ENCODE measurements around the gene PRR3. TPM values are rescaled to one million over a fixed set of nuclear protein-coding genes. Genes with fewer than 3 reads are reported as not detected.

PRR3 gene
- total and polyA plus RNA-seq, 4 donors: 2.1 to 3.2 (median 2.4) TPM

DNA sequence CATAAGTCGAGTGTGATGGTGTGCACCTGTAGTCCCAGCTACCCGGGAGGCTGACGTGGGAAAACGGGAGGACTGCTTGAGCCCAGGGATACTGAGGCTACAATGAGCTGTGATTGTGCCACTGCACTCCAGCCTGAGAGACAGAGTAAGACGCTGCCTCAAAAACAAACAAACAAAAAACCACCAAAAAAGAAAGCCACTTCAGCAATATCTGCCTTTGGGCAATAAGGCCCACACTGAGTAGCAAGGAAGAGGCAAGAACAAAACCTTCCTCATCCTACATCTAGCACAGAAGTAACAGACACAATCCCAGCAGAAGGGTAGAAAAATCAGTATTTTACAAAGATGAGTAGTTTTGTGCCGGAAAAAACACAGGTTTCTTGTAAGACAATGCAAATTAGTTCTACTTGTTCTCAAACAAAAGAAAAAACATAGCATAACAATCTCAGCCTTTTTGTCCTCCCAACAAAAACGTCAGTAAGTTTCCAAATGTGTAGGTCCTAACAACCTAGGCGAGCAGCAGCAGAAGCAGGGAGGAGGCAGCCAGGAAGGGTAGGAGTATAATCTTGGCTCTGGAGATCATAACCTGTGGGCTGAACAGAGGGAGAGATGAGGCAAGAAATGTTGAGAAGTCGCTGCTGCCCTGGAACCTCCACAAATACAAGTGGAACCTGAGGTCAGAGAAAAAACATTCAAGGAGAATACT is 54.2 kb downstream of the PRR3 start:
- WGBS: 75% methylated on average over 9 of the region's 9 CpGs
- peaks cover 2 to 23% (median 7%) of the 10 kb centered on the region in 4 donors for H3K4me1 ChIP-seq (ENCODE audit: control insufficient read depth in 4 of 4, insufficient read depth in 4 of 4, low read length in 3 of 4)
- no peak overlapping the region for H3K27ac ChIP-seq (ENCODE audit: low read depth in 1 of 2, low read length in 2 of 2)
- no peak overlapping the region for H3K9ac ChIP-seq (ENCODE audit: low read depth in 1 of 2, low read length in 2 of 2)
- H3K4me3 ChIP-seq (ENCODE audit: low read depth in 1 of 3, low read length in 3 of 3): no peak overlapping the region
- H3K27me3 ChIP-seq (ENCODE audit: control insufficient read depth in 4 of 4, insufficient read depth in 4 of 4, low read length in 3 of 4): no peaks in the 10 kb centered on the region
- H3K36me3 ChIP-seq (ENCODE audit: control insufficient read depth in 4 of 4, insufficient read depth in 3 of 4, low read depth in 1 of 4, low read length in 3 of 4): peaks cover 7 to 34% (median 30%) of the 10 kb centered on the region in 4 donors
- no peak for TF ChIP-seq RXRA (IDR thresholded peaks at IDR 0.05)
- TF ChIP-seq GABPA (IDR thresholded peaks at IDR 0.05 in 1 of 2, conservative IDR thresholded peaks at IDR 0.05 in 1 of 2): no peak
- no peak for TF ChIP-seq YY1 (IDR thresholded peaks at IDR 0.05)
- no peak for TF ChIP-seq HNF4A (conservative IDR thresholded peaks at IDR 0.05)
- TF ChIP-seq, protein P1, sequence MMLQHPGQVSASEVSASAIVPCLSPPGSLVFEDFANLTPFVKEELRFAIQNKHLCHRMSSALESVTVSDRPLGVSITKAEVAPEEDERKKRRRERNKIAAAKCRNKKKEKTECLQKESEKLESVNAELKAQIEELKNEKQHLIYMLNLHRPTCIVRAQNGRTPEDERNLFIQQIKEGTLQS (IDR thresholded peaks at IDR 0.05): no peak
- TF ChIP-seq SP1 (IDR thresholded peaks at IDR 0.05): no peak
- TF ChIP-seq FOXA1 (IDR thresholded peaks at IDR 0.05): no peak
- no peak for TF ChIP-seq HNF4G (IDR thresholded peaks at IDR 0.05)
- TF ChIP-seq TAF1 (conservative IDR thresholded peaks at IDR 0.05): no peak
- TF ChIP-seq FOXA2 (IDR thresholded peaks at IDR 0.05): no peak
- TF ChIP-seq, protein P2, sequence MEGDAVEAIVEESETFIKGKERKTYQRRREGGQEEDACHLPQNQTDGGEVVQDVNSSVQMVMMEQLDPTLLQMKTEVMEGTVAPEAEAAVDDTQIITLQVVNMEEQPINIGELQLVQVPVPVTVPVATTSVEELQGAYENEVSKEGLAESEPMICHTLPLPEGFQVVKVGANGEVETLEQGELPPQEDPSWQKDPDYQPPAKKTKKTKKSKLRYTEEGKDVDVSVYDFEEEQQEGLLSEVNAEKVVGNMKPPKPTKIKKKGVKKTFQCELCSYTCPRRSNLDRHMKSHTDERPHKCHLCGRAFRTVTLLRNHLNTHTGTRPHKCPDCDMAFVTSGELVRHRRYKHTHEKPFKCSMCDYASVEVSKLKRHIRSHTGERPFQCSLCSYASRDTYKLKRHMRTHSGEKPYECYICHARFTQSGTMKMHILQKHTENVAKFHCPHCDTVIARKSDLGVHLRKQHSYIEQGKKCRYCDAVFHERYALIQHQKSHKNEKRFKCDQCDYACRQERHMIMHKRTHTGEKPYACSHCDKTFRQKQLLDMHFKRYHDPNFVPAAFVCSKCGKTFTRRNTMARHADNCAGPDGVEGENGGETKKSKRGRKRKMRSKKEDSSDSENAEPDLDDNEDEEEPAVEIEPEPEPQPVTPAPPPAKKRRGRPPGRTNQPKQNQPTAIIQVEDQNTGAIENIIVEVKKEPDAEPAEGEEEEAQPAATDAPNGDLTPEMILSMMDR (IDR thresholded peaks at IDR 0.05; ENCODE audit: low read depth, low read length, missing input control): no peak
- TF ChIP-seq RAD21 (IDR thresholded peaks at IDR 0.05): no peak
- TF ChIP-seq, protein P3, sequence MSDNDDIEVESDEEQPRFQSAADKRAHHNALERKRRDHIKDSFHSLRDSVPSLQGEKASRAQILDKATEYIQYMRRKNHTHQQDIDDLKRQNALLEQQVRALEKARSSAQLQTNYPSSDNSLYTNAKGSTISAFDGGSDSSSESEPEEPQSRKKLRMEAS (IDR thresholded peaks at IDR 0.05): no peak
- TF ChIP-seq, protein P4, sequence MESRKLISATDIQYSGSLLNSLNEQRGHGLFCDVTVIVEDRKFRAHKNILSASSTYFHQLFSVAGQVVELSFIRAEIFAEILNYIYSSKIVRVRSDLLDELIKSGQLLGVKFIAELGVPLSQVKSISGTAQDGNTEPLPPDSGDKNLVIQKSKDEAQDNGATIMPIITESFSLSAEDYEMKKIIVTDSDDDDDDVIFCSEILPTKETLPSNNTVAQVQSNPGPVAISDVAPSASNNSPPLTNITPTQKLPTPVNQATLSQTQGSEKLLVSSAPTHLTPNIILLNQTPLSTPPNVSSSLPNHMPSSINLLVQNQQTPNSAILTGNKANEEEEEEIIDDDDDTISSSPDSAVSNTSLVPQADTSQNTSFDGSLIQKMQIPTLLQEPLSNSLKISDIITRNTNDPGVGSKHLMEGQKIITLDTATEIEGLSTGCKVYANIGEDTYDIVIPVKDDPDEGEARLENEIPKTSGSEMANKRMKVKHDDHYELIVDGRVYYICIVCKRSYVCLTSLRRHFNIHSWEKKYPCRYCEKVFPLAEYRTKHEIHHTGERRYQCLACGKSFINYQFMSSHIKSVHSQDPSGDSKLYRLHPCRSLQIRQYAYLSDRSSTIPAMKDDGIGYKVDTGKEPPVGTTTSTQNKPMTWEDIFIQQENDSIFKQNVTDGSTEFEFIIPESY (IDR thresholded peaks at IDR 0.05): no peak
- TF ChIP-seq JUND (IDR thresholded peaks at IDR 0.05): no peak
- no peak for TF ChIP-seq REST (IDR thresholded peaks at IDR 0.05)
- no peak for TF ChIP-seq EGR1 (IDR thresholded peaks at IDR 0.05; ENCODE audit: low read depth in 2 of 2)
- H3K9me3 ChIP-seq (ENCODE audit: control insufficient read depth in 4 of 4, low read length in 3 of 4): no peaks in the 10 kb centered on the region
- no peak for DNase-seq (ENCODE audit: low spot score)
